Measurements from ENCODE around the gene JMJD6.
"Not testable (repeated sequence)": the region's sequence is repeated elsewhere in the genome, so short reads cannot be mapped to it uniquely, and the experiment has no call there.

JMJD6 gene

DNA sequence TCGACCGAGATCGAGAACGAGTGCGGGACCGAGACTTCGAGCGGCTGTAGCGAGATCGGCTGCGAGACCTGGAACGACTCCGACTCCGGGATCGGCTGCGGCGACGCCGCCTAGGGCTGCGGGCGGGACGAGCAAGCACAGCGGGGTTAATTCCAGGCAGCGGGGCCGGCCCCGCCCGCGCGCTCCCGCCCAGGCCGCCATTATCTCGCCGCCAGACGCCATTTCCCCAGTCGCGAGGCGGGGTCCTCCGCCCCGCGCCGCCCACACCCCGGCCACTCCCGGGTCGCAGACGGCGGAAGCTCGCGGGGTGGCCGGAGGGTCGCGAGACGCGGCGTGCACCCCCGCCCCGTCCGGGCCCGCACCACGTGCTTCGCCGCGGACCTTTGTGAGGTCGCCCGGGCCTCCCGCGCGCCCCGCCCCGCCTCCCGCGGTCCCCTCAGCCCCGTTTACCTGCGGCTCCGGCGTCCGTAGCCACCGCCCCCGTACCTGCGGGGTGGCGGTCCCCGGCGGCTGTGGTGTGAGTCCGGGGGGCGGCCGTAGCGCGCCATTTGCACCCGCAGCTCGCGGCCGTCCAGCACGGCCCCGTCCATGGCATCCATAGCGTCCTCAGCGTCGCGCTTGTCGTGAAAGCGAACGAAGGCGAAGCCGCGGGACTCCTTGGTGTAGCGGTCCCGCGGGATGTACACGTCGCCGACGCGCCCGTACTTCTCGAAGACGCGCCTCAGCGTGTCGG lies 10.1 kb upstream of the JMJD6 start:
- DNase-seq = peak; percentile 61

DNA sequence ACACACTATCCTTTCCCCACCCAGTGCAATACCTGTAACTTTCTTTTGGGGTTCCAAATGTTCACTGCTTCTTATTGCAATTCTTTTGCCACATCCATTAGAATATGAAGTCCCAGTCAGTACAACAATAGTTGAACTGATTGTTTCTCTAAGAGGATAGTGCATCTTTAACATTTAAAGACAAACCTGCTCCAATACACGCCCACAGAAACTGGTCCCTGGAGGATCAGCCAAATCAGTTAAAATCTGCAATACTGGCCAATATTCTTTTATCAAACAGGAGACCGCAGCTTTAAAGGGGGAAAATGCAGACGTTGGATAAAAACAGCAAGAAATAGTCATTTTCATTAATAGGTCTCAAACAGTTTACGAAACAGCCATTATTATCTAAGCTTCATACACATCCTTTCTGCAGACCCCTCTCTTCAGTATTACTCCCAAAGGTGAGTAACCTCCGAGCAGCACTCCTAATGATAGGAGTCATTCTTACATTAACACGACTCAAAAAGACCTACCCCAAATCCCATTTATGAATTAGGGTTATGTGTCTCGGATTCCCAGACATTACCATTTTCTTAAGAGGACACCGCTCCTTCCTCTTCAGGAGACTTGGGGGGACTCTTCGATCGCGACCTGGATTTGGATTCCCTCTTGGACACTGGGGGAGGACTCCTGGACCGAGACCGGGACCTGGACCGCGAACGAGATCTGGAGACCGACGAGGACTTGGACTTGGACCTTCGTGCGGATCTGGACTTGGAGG lies 9.4 kb upstream of the JMJD6 start:
- DNase-seq = no peak

DNA sequence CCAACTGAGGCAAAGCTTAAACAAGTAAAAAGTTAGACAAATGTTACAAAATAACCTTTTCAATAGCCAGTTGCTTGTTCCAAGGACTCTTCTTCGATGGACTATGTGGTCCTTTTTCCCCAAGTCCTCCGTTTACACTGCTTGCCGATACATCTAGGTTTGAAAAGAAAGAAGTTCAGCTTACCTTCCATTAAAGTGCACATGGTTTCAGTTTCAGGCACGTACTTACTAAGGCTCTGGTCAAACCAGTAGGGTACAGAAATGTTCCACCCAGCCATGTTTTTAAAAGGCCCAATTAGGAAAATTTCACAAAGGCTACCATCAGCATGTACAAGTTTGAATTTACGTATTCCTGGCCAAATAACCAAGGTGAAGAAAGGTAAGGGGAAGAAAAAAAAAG lies 8.6 kb upstream of the JMJD6 start:
- no peak for DNase-seq

DNA sequence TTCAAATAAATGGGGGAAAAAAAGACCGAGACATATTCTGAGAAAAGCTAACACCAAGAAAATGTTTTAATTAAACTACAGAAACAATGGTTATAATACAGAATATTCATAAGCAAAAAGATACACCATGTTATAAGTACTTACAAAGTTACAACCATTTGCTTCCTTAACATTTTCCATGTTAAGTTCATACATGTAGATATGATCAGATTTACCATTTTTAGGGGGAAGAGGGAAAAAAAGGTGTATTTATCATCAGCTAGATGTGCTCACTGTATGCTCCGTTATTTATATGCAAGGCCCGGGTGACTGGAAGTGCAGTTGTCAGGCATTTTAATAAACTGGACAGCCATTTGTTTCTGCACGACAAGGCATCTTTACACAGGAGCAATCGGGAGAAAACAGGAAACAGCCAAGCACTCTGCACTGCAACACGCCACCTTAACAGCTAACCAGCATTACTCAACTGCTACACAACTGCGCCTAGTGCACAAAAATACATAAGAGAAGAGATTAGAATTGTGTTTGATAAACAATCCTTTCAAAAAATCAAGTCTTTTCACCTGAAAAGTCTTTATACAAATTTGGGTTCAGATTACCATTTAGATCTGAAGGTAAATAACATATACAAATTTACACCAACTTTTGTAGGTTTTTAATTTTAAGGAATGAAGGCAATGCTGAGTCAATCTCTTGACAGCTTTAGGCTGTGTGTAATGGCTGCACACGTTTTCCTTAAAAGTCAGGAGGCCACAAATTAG lies 7.9 kb upstream of the JMJD6 start:
- no peak for DNase-seq

DNA sequence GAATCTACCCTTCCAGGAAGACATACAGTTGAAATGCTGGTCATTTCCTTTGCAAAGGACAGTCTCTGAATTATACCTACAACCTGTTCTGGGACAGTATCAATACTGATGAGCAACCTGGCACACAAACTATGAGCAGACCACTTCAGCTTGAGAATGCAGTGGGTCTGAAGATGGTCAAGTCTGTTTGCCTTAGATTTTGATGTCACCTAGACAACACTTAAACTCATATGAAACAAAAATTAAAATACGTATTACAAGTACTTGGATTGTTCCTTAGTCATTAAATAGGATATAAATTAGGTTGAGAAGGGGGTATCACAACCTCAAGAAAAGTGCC lies 7.2 kb upstream of the JMJD6 start:
- no peak for DNase-seq

DNA sequence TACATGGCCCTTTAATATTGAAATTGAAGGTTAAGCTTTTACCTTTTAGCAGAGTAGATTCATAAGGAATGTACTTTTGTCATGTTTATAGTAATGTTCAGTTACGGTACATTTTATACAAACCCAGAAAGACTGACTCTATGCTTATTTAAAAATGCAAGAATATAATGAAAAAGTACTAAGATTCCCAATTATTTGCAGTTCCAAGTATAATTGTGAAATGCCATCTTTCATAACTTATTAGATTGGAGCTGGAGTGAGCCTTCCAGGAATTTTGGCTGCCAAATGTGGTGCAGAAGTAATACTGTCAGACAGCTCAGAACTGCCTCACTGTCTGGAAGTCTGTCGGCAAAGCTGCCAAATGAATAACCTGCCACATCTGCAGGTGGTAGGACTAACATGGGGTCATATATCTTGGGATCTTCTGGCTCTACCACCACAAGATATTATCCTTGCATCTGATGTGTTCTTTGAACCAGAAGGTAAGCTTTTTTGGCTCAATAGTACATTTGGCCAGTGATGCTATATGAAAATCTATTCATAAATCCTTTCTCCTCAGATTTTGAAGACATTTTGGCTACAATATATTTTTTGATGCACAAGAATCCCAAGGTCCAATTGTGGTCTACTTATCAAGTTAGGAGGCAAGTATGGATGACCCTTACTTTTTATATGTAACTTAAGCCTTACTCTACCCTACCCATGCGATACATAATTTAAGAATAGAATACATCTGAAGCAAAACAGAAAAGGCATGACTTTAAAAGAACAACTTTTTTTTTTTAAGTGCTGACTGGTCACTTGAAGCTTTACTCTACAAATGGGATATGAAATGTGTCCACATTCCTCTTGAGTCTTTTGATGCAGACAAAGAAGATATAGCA lies 6.6 kb upstream of the JMJD6 start:
- DNase-seq = no peak

DNA sequence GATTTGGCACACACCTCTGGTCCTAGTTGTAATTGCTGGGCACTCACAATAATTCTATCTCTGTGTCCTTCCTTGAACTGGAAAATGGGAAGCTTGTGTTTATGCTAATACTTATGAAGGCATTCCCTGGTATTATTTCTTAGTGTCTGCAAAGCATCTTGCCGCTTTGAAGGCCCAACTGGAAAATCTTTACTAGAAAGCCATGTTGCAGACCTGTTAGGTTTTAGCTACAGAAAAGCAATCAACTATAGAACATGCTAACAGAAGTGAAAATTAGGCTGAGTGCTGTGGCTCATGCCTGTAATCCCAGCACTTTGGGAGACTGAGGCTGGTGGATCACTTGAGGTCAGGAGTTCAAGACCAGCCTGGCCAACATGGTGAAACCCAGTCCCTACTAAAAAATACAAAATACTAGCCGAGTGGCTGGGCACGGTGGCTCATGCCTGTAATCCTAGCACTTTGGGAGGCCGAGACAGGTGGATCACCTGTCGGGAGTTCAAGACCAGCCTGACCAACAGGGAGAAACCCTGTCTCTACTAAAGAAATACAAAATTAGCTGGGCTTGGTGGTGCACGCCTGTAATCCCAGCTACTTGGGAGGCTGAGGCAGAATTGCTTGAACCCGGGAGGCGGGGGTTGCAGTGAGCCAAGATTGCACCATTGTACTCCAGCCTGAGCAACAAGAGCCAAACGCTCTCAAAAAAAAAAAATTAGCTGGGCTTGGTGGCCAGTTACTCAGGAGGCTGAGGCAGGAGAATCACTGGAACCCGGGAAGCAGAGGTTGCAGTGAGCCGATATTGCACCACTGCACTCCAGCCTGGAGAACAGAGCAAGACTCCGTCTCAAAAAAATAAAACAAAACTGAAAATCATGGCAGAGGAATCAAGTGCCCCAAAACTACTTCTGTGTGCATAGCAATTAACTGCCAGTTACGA lies 5.7 kb upstream of the JMJD6 start:
- DNase-seq = not testable (repeated sequence)

DNA sequence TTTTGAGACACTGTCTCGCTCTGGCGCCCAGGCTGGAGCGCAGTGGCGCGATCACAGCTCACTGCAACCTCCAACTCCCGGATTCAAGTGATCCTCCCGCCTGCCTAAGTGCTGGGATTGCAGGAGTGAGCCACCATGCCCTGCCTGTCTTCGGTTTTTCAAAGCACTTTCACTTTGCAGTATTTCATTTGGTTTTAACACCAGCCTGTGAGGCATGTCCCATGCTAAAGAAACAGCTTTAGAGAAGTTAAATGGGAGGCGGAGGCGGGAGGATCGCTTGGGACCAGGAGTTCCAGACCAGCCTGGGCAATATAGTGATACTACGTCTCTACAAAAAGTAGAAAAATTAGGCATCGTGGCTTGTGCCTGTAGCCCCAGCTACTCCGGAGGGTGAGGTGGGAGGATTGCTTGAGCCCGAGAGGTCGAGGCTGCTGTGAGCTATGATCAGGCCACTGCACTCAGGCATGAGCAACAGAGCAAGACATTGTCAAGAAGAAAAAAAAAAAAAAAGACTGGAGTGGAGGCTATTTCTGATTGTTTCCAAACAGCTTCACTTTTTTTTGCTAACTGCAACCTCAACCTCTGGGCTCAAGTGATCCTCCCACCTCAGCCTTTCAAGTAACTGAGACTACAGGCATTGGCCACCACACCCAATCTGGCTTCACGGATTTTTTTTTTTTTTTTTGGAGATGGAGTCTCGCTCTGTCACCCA lies 1.5 kb upstream of the JMJD6 start:
- DNase-seq = no peak

DNA sequence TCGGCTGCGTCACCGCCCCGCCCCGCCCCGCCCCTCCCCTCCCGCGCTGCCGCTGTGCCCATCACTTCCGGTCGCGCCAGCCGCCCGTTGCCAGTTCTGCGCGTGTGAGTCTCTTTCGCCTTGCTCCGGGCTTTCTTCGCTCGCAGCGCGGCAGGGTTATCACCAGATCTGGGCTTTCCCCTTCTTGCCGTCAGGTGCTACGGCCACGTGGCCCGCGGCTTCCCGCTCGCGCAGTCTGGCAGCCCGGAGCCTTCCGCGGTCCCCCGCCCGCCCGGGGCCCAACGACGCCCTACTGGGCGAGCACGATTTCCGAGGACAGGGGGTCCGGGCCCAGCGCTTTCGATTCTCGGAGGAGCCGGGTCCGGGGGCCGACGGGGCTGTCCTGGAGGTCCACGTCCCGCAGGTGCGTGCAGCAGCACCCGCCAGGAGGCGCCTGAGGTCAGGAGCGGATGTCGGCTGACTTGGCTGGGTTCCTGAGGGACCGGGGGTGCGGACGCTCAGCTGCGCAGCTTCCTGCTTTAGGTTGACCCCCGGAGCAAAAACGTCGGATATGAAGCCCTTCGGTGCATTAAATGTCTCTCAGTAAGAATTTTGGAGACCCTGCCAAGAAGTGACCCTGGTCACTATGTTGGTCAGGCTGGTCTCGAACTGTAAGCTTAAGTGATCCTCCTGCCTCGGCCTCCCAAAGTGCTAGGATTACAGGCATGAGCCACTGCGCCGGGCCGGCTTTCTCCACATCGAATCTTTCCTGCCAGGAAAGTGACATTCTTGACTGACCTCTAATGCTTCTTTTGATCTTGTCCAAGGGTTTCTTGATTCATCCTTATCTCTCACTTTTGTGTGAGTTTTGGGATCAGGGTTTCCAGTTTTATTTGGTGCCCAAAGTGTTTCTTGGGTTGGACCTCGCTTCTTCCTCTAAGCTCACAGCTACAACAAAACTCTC lies 641 bp upstream of the JMJD6 start, which contains the start of gene METTL23:
METTL23 (plus strand) TSS at position 64 of the 943 bp plus-strand sequence. CDS start 2,872 bp downstream, outside the sequence.
- peak; percentile 75 for DNase-seq

DNA sequence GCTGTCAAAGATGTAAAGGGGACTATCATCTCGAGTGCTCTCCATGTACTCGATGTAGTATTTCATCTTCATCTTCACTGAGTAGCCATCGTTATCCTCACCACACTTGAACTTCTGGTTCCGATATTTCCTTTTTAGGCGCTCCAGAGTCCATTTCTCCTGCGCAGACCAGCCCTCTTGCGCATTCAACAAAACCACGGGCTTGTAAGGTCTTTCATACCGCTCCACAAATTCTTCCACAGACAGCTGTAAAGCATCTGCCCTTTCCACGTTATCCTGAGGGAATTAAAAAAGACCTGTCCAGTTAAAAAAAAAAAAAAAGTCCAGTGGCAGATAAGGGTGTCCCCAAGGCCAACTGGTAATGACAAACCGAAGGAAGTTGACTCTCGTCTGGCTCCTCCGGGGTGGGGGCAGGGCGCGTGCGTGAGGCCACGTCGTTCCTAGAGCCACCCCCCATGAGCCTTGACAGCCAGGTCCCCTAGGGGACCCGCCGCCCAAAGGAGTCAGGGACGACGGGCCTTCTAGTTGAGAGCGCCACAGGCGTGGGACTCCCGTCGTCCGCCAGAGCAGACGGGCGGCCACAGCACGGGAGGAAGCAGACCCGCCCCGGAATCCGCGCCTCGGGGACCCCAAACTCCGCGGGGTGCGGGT lies 701 bp downstream of the JMJD6 start:
- no peak for DNase-seq

DNA sequence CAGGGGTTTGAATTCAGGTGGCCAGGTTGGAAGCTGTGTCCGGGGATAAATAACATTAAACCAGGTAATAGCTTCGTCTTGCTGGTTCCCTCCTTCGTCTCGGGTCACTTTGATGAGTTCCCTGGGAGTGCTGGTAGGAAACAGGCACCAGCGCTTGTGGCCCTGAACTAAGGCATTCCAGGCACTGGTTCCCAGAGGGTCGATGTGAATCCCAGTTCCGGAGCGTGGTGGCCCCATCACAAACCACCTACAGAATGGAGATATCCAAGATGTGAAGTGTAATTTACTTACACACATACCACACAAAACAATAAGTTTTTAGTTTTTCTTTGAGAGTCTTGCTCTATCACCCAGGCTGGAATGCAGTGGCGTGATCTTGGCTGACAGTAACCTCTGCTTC lies 2.6 kb downstream of the JMJD6 start:
- DNase-seq = no peak

DNA sequence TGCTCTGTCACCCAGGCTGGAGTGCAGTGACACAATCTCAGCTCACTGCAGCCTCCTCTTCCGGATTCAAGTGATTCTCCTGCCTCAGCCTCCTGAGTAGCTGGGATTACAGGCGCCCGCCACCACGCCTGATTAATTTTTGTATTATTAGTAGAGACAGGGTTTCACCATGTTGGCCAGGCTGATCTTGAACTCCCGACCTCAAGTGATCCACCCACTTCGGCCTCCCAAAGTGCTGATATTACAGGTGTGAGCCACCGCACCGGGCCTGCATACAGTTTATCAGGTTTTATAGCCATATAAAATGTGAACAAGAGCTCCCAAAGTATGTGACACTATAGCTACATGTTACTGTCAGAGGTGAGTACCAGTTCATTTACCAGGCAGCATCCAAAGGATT lies 3.4 kb downstream of the JMJD6 start:
- DNase-seq = not testable (repeated sequence)

DNA sequence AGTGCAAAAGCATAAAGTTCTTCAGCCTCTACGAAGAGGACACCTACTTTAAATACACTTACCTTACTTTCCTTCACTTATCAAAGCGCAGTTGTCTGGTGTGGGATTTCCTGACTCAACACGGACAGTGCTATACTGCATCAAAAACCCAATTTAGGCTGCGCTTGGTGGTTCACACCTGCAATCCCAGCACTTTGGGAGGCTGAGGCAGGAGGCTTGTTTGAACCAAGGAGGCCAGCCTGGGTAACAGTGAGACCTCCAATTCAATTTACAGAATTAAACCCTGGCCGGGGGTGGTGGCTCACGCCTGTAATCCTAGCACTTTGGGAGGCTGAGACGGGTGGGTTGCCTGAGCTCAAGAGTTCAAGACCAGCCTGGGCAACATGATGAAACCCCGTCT lies 4.1 kb downstream of the JMJD6 start:
- DNase-seq = no peak

DNA sequence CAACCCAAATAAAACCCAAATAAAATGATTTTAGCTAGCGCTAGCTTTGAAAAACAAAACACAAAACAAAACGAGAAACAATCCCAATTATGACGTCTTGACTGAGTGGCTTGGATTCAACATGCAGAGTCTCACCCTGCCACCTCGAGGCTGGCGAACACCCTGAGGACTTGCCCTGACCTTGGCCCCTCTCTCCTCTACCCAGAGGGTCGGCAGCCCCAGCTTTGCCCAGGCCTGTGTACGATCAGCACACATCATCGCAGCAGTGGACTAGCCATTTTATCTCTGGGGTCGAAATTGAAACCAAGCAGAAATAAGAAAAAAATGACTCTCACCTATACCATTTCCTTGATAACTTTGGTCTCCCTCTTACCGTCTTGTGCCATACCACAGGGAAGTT lies 4.9 kb downstream of the JMJD6 start:
- no peak for DNase-seq

DNA sequence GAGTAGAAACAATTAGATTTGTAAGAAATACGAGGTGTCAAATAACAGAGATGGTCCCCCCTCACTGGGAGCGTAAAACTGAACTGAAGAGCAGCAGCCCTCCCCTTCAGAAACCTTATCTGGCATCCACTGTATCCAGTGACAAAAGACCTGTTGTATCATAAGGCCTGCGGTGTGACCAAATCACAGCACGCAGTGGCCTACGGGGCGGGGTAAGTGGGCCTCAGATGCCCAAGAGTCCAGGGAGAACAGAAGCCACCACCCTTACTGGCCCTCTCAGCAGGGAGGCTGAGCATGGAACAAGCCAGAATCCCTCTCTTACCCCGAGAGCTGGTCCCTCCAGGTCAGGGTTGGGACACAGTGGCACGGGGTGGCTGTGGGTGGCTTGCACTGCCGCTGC lies 5.5 kb downstream of the JMJD6 start:
- DNase-seq = no peak

DNA sequence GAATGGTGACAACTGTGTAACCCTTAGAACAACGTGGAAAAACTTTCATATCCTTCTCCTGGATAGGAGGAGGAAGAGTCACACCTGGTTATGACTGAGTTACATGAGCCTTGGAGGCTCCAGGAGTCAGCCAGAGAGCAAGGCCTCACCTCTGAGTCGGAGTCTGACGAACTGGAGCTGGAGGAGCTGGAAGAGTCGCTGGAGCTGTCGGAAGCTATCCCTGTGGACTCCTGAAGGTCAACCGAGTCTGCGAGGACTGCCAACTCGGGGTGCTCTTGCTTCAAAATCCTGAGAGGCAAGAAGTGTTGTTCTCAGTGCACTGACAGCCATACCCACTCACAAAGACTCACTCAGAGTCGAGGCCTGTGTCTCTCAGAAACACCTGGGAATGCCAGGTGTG lies 6.2 kb downstream of the JMJD6 start:
- DNase-seq = no peak

DNA sequence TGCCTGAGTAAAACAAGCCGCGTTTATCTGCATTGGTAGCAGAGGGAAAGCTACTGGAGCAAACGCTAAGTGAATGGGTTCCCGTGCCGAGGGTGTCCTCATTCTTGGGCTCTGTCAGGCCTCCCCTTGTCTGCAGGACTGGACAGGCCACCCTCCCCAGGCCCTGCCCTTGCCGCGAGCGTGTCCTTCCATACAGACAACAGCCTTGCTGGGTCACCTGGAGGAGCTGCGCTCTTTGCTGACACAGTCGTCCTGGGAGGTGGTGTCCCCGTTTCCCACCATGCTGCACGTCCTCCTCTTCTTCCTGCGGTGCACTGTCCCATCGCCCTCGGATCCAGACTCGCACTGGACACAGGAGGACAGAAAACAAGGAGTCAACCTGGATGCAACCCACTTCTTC lies 7.9 kb downstream of the JMJD6 start:
- no peak for DNase-seq

DNA sequence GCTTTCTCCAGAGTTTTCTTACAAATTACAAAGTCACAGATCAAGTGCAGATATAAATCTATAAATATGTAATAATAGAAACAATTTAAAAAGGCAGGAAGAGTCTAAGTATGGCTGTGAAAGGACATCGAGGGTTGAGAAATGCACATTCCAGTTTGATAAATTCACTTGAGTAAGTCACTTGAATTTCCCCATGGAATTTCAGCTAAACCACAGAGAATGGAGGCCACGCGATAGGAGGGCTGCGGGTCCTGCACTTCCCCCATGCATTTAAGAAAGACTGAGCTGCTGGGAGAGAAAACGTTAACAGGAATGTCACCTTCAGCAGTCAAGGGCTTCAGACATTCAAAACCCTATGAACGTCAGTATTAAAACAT lies 9.6 kb downstream of the JMJD6 start:
- peak; percentile 92 for DNase-seq

Measured in fibroblast of skin of abdomen (primary cell).